ENCODE results near the gene COL3A1.

DNA sequence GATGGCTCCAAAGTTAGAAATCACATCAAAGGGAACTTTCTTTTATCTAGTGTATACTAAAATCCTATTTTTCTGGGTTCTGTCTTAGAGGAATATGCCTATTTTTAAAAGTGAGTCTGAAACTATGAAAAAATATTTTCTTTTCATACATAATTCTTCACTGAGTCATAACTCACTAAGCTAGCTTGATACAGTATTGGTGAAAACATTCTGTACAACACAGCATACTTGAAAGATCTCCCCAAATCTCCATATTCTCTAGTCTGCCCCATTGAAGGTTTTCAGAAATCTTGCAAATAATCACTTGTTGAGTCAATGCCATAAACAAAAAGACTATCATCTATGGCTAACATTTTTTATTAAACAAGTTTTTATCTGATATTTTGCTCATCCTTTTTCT lies 44.5 kb downstream of the COL3A1 start:
- TF ChIP-seq, protein P1, sequence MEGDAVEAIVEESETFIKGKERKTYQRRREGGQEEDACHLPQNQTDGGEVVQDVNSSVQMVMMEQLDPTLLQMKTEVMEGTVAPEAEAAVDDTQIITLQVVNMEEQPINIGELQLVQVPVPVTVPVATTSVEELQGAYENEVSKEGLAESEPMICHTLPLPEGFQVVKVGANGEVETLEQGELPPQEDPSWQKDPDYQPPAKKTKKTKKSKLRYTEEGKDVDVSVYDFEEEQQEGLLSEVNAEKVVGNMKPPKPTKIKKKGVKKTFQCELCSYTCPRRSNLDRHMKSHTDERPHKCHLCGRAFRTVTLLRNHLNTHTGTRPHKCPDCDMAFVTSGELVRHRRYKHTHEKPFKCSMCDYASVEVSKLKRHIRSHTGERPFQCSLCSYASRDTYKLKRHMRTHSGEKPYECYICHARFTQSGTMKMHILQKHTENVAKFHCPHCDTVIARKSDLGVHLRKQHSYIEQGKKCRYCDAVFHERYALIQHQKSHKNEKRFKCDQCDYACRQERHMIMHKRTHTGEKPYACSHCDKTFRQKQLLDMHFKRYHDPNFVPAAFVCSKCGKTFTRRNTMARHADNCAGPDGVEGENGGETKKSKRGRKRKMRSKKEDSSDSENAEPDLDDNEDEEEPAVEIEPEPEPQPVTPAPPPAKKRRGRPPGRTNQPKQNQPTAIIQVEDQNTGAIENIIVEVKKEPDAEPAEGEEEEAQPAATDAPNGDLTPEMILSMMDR (IDR thresholded peaks at IDR 0.05; ENCODE audit: poor library complexity): no peak
- TF ChIP-seq EZH2 (IDR thresholded peaks at IDR 0.05; ENCODE audit: borderline replicate concordance) (no peak), EZH2phosphoT487 (IDR thresholded peaks at IDR 0.05; ENCODE audit: low read depth, severe bottlenecking, unreplicated experiment) (no peak)

Measured in hepatocyte (in vitro differentiated cells).